ENCODE measurements around the gene PCSK5. TPM values are rescaled to one million over a fixed set of nuclear protein-coding genes. Genes with fewer than 3 reads are reported as not detected.
"Not testable (repeated sequence)": the region's sequence is repeated elsewhere in the genome, so short reads cannot be mapped to it uniquely, and the experiment has no call there.

Gene PCSK5
- total and polyA plus RNA-seq, 10 donors, result 0.28 to 8.1 (median 5.5) TPM

GRCh38 chr9:75855509-75855908, 35.0 kb upstream of the PCSK5 start:
- TF ChIP-seq, protein P1, sequence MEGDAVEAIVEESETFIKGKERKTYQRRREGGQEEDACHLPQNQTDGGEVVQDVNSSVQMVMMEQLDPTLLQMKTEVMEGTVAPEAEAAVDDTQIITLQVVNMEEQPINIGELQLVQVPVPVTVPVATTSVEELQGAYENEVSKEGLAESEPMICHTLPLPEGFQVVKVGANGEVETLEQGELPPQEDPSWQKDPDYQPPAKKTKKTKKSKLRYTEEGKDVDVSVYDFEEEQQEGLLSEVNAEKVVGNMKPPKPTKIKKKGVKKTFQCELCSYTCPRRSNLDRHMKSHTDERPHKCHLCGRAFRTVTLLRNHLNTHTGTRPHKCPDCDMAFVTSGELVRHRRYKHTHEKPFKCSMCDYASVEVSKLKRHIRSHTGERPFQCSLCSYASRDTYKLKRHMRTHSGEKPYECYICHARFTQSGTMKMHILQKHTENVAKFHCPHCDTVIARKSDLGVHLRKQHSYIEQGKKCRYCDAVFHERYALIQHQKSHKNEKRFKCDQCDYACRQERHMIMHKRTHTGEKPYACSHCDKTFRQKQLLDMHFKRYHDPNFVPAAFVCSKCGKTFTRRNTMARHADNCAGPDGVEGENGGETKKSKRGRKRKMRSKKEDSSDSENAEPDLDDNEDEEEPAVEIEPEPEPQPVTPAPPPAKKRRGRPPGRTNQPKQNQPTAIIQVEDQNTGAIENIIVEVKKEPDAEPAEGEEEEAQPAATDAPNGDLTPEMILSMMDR (IDR thresholded peaks at IDR 0.05 in 8 of 11, conservative IDR thresholded peaks at IDR 0.05 in 3 of 11), result peak in 3 of 11 experiments; percentile 8 to 28 (median 22)
- TF ChIP-seq POLR2AphosphoS5 (IDR thresholded peaks at IDR 0.05), result no peak
- 43 to 51% (median 47%) methylated on average over 5 of the region's 5 CpGs for WGBS, 5 donors
- intact Hi-C loops (cut with DNase I; ENCODE audit: low total_unique reads), result no loop called here

GRCh38 chr9:75858497-75859092, 31.9 kb upstream of the PCSK5 start:
- intact Hi-C loops (cut with DNase I; ENCODE audit: low total_unique reads), result no loop called here
- Histone ChIP-seq H3K27me3 (replicated peaks in 1 of 7) (no peaks in the 10 kb centered on the region), H3K4me3 (no peak overlapping the region), H3K9me3 (no peaks in the 10 kb centered on the region), H3K36me3 (no peaks in the 10 kb centered on the region), H3K27ac (no peak overlapping the region), H3K4me1 (no peaks in the 10 kb centered on the region)
- WGBS, 5 donors, result 63 to 74% (median 68%) methylated on average over 3 of the region's 3 CpGs
- TF ChIP-seq POLR2A (IDR thresholded peaks at IDR 0.05), result no peak
- TF ChIP-seq POLR2AphosphoS5 (IDR thresholded peaks at IDR 0.05), result no peak
- TF ChIP-seq, protein P1 (IDR thresholded peaks at IDR 0.05 in 8 of 11, conservative IDR thresholded peaks at IDR 0.05 in 3 of 11), result no peak
- DNase-seq, result no peak

More at GRCh38 chr9:75855509-75855908, 35.0 kb upstream of the PCSK5 start:
- Histone ChIP-seq H3K9me3 (no peaks in the 10 kb centered on the region), H3K27ac (no peak overlapping the region), H3K4me1 (no peaks in the 10 kb centered on the region), H3K36me3 (no peaks in the 10 kb centered on the region), H3K4me3 (no peak overlapping the region), H3K27me3 (replicated peaks in 1 of 7) (no peaks in the 10 kb centered on the region)
- no peak for DNase-seq

DNA sequence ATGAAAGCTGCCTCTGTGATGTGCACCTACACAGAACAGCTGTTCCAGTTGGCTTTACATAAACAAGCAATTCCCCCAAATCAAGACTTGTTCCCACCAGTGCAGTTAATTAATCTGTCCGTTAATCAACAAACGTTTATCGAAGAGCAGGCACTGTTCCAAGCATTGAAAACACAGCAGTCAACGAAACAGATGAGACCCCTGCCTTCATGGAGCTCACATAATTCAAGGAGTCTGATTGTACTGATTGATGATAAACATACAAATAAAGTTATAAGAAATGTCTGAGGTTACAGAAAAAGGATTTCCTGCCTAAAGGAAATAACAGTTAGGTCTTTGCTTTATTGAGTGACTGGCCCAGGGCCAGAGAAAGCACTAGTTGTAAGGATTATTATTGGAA, 26.2 kb upstream of the PCSK5 start:
- intact Hi-C loops (cut with DNase I; ENCODE audit: low total_unique reads), result no loop called here
- DNase-seq, result no peak
- 60 to 82% (median 65%) methylated on average over 4 of the region's 4 CpGs for WGBS, 5 donors
- Histone ChIP-seq H3K27me3 (replicated peaks in 1 of 7) (peaks cover 0 to 13% (median 0%) of the 10 kb centered on the region in 7 donors), H3K36me3 (no peaks in the 10 kb centered on the region), H3K4me3 (no peak overlapping the region), H3K9me3 (no peaks in the 10 kb centered on the region), H3K27ac (no peak overlapping the region), H3K4me1 (no peaks in the 10 kb centered on the region)
- no peak for TF ChIP-seq POLR2AphosphoS5 (IDR thresholded peaks at IDR 0.05)
- TF ChIP-seq, protein P1 (IDR thresholded peaks at IDR 0.05 in 8 of 11, conservative IDR thresholded peaks at IDR 0.05 in 3 of 11), result no peak
- no peak for TF ChIP-seq POLR2A (IDR thresholded peaks at IDR 0.05)

GRCh38 chr9:75866273-75866871, 24.1 kb upstream of the PCSK5 start:
- intact Hi-C loops (cut with DNase I; ENCODE audit: low total_unique reads), result loop anchor here (5.0 kb wide), 1 partner anchor 599 kb away; no protein-coding TSS in a partner anchor
- Histone ChIP-seq H3K36me3 (no peaks in the 10 kb centered on the region), H3K9me3 (no peaks in the 10 kb centered on the region), H3K27me3 (replicated peaks in 1 of 7) (peaks cover 0 to 13% (median 0%) of the 10 kb centered on the region in 7 donors), H3K27ac (no peak overlapping the region), H3K4me1 (peaks cover 0 to 5% (median 0%) of the 10 kb centered on the region in 6 donors), H3K4me3 (no peak overlapping the region)
- DNase-seq, result no peak
- 33 to 50% (median 44%) methylated on average over 2 of the region's 2 CpGs for WGBS, 5 donors
- no peak for TF ChIP-seq POLR2A (IDR thresholded peaks at IDR 0.05)
- TF ChIP-seq, protein P1 (IDR thresholded peaks at IDR 0.05 in 8 of 11, conservative IDR thresholded peaks at IDR 0.05 in 3 of 11), result peak in 10 of 11 experiments; percentile 27 to 83 (median 68)
- TF ChIP-seq POLR2AphosphoS5 (IDR thresholded peaks at IDR 0.05), result no peak

GRCh38 chr9:75868526-75868925, 21.9 kb upstream of the PCSK5 start:
- H3K27ac ChIP-seq, H3K36me3 ChIP-seq, H3K4me3 ChIP-seq, H3K9me3 ChIP-seq, DNase-seq, H3K4me1 ChIP-seq: not testable (repeated sequence)
- H3K27me3 ChIP-seq (replicated peaks in 1 of 7), result peaks cover 0 to 13% (median 0%) of the 10 kb centered on the region in 7 donors
- 46 to 90% (median 68%) methylated on average over 2 of the region's 2 CpGs for WGBS, 5 donors
- intact Hi-C loops (cut with DNase I; ENCODE audit: low total_unique reads), result loop anchor here (5.0 kb wide), 1 partner anchor 601 kb away; no protein-coding TSS in a partner anchor
